Vagina (tissue), 2 donors: ENCODE data around the gene USP10. TPM values are rescaled to one million over a fixed set of nuclear protein-coding genes. Genes with fewer than 3 reads are reported as not detected.
A peak's percentile ranks its signal among the peaks of the same experiment; 100 is the strongest.

Source experiments
- DNase-seq, 2 donors: peaks; one replicate each; pipeline ENCODE4 v3.0.0-alpha.2; 2017; ENCODE audit errors: extremely low spot score in 2 of 2
- H3K27ac ChIP-seq: fragments of 200-600 bp; sonication (generic); one replicate; pipeline ENCODE4 v1.5.1; 2019
- H3K27me3 ChIP-seq: fragments of 200-600 bp; sonication (generic); one replicate; pipeline ENCODE4 v1.5.1; 2019
- H3K36me3 ChIP-seq, 2 donors: fragments of 200-600 bp; sonication (generic); one replicate each; pipeline ENCODE4 v1.5.1; 2017 to 2019
- H3K4me1 ChIP-seq: fragments of 200-600 bp; sonication (generic); one replicate; pipeline ENCODE4 v1.5.1; 2019
- H3K4me3 ChIP-seq, 2 donors: fragments of 200-600 bp; sonication (generic); 1 replicate in 1 of 2; 2 replicates in 1 of 2; pipeline ENCODE4 v1.5.1; 2016 to 2019
- H3K9me3 ChIP-seq: fragments of 200-600 bp; sonication (generic); one replicate; pipeline ENCODE4 v1.5.1; 2019
- CTCF ChIP-seq, 3 experiments: fragments of 450-650 bp in 2 of 3; fragments of 200-600 bp in 1 of 3; sonication (generic) in 1 of 3; IDR thresholded peaks; one replicate each; pipeline ENCODE4 v1.5.1; 2017 to 2019; ENCODE audit warnings: antibody characterized with exemption in 3 of 3, mild to moderate bottlenecking in 2 of 3, moderate library complexity in 2 of 3
- POLR2A ChIP-seq, 2 donors: fragments of 450-650 bp; IDR thresholded peaks; one replicate each; pipeline ENCODE4 v1.6.1; 2017; ENCODE audit warnings: antibody characterized with exemption in 2 of 2, mild to moderate bottlenecking in 2 of 2, moderate library complexity in 2 of 2
- POLR2AphosphoS5 ChIP-seq, 2 donors: sonication (generic); formaldehyde crosslinking; IDR thresholded peaks; one replicate each; pipeline ENCODE4 v1.9.0; 2017; ENCODE audit warnings: antibody characterized with exemption in 2 of 2, mild to moderate bottlenecking in 2 of 2, low read depth in 1 of 2; ENCODE audit not compliant: insufficient read depth in 1 of 2
- intact Hi-C: fragments of 100-400 bp; cut with DNase I; formaldehyde crosslinking; loops from one replicate; pipeline ENCODE4 v1.15.1; 2023
- total RNA-seq: library from RNA; depleted of rRNA; stranded (reverse); fragments of >200 nt; gene quantifications from one replicate; pipeline ENCODE4 v1.2.3, GENCODE V29; 2016

The USP10 gene
- total RNA-seq, 1 donor from 2014 or later, result 42.5 TPM

GRCh38 chr16:84715854-84716253 is 16.1 kb downstream of the USP10 start:
- no peaks in the 10 kb centered on the region for H3K27me3 ChIP-seq
- TF ChIP-seq POLR2A (IDR thresholded peaks at IDR 0.05), result no peak
- intact Hi-C loops, result no loop called here
- H3K36me3 ChIP-seq, result no peaks in the 10 kb centered on the region
- peak in 1 of 2 donors; percentile 54 for DNase-seq
- no peaks in the 10 kb centered on the region for H3K9me3 ChIP-seq
- H3K4me3 ChIP-seq, result no peak overlapping the region
- H3K27ac ChIP-seq, result no peak overlapping the region
- peaks cover 31% of the 10 kb centered on the region for H3K4me1 ChIP-seq

GRCh38 chr16:84716740-84717139 is 16.9 kb downstream of the USP10 start:
- intact Hi-C loops, result no loop called here
- no peak for TF ChIP-seq CTCF (IDR thresholded peaks at IDR 0.05)
- TF ChIP-seq POLR2AphosphoS5 (IDR thresholded peaks at IDR 0.05; ENCODE audit: insufficient read depth in 1 of 2, low read depth in 1 of 2), result no peak
- no peak for TF ChIP-seq POLR2A (IDR thresholded peaks at IDR 0.05)
- no peak for DNase-seq
- H3K27me3 ChIP-seq, result no peaks in the 10 kb centered on the region
- H3K4me3 ChIP-seq, result no peak overlapping the region
- H3K4me1 ChIP-seq, result peaks cover 26% of the 10 kb centered on the region
- H3K27ac ChIP-seq, result no peak overlapping the region
- no peaks in the 10 kb centered on the region for H3K36me3 ChIP-seq
- H3K9me3 ChIP-seq, result no peaks in the 10 kb centered on the region

- TF ChIP-seq CTCF (IDR thresholded peaks at IDR 0.05) (no peak), POLR2A (IDR thresholded peaks at IDR 0.05) (no peak), POLR2AphosphoS5 (IDR thresholded peaks at IDR 0.05; ENCODE audit: insufficient read depth in 1 of 2, low read depth in 1 of 2) (no peak)
- H3K4me3 ChIP-seq, result no peak overlapping the region
- H3K36me3 ChIP-seq, result no peaks in the 10 kb centered on the region
- intact Hi-C loops, result no loop called here
- H3K4me1 ChIP-seq, result peaks cover 26% of the 10 kb centered on the region
- H3K27me3 ChIP-seq, result no peaks in the 10 kb centered on the region
- H3K9me3 ChIP-seq, result no peaks in the 10 kb centered on the region
- no peak overlapping the region for H3K27ac ChIP-seq
- peak in 1 of 2 donors; percentile 11 for DNase-seq
Measured at GRCh38 chr16:84717484-84717883, 17.7 kb downstream of the USP10 start.

- TF ChIP-seq CTCF (IDR thresholded peaks at IDR 0.05) (no peak), POLR2AphosphoS5 (IDR thresholded peaks at IDR 0.05; ENCODE audit: insufficient read depth in 1 of 2, low read depth in 1 of 2) (no peak), POLR2A (IDR thresholded peaks at IDR 0.05) (no peak)
- intact Hi-C loops, result no loop called here
- no peaks in the 10 kb centered on the region for H3K27me3 ChIP-seq
- DNase-seq, result peak in 1 of 2 donors; percentile 47
- no peaks in the 10 kb centered on the region for H3K9me3 ChIP-seq
- no peak overlapping the region for H3K27ac ChIP-seq
- H3K36me3 ChIP-seq, result no peaks in the 10 kb centered on the region
- peaks cover 39% of the 10 kb centered on the region for H3K4me1 ChIP-seq
- H3K4me3 ChIP-seq, result no peak overlapping the region
Measured at GRCh38 chr16:84720177-84720579, 20.4 kb downstream of the USP10 start.

- H3K4me3 ChIP-seq, result no peak overlapping the region
- no peak for TF ChIP-seq CTCF (IDR thresholded peaks at IDR 0.05)
- no peak for TF ChIP-seq POLR2A (IDR thresholded peaks at IDR 0.05)
- no peak for TF ChIP-seq POLR2AphosphoS5 (IDR thresholded peaks at IDR 0.05; ENCODE audit: insufficient read depth in 1 of 2, low read depth in 1 of 2)
- peaks cover 53% of the 10 kb centered on the region for H3K4me1 ChIP-seq
- no peaks in the 10 kb centered on the region for H3K9me3 ChIP-seq
- H3K27me3 ChIP-seq, result no peaks in the 10 kb centered on the region
- intact Hi-C loops, result no loop called here
- DNase-seq, result no peak
- H3K27ac ChIP-seq, result no peak overlapping the region
- no peaks in the 10 kb centered on the region for H3K36me3 ChIP-seq
Measured at GRCh38 chr16:84722068-84722467, 22.3 kb downstream of the USP10 start.
